ENCODE measurements around the gene GPHB5.

Gene GPHB5

DNA sequence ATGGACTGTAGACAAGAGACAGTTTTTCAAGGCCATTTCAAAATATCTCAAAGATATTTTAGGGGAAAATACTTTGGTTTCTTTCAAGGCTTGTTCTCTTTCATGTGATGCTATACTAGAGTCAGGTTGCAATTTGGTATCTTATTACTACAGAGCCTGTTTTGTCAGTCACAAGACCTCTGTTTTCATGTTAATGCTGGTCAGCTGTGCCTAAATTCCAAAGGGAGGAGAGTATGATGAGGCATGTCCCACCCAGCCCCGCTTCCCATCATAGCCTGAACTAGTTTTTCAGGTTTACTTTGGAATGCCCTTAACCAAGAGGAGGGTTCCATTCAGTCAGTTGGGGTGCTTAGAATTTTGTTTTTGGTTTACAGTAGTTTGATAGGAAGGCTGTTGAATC lies 52.6 kb downstream of the GPHB5 start:
- DNase-seq, result no peak
